ENCODE data around the gene MYMK.

Gene MYMK

GRCh38 chr9:133533857-133534256, 9.1 kb upstream of the MYMK start:
- no peak for DNase-seq

- DNase-seq = peak in 1 of 2 experiments; percentile 54
Measured at GRCh38 chr9:133532937-133533668, 8.3 kb upstream of the MYMK start.

GRCh38 chr9:133531293-133531692, 6.5 kb upstream of the MYMK start:
- DNase-seq = no peak

- no peak for DNase-seq
Measured at GRCh38 chr9:133529874-133530273, 5.1 kb upstream of the MYMK start.

- DNase-seq = no peak
Measured at GRCh38 chr9:133529457-133529856, 4.7 kb upstream of the MYMK start.

GRCh38 chr9:133528876-133529241, 4.1 kb upstream of the MYMK start:
- no peak for DNase-seq

- DNase-seq = no peak
Measured at GRCh38 chr9:133528001-133528875, 3.5 kb upstream of the MYMK start.

- DNase-seq = no peak
Measured at GRCh38 chr9:133527444-133527920, 2.7 kb upstream of the MYMK start.

- DNase-seq = no peak
Measured at GRCh38 chr9:133526721-133527321, 2.1 kb upstream of the MYMK start.

GRCh38 chr9:133525677-133526076, 918 bp upstream of the MYMK start:
- no peak for DNase-seq

GRCh38 chr9:133524146-133524545, 613 bp downstream of the MYMK start:
- no peak for DNase-seq

- no peak for DNase-seq
Measured at GRCh38 chr9:133523106-133523505, 1.7 kb downstream of the MYMK start.

- DNase-seq = no peak
Measured at GRCh38 chr9:133522073-133522910, 2.5 kb downstream of the MYMK start.

GRCh38 chr9:133521122-133522072, 3.4 kb downstream of the MYMK start:
- DNase-seq = no peak

- no peak for DNase-seq
Measured at GRCh38 chr9:133520121-133520835, 4.5 kb downstream of the MYMK start.

GRCh38 chr9:133519693-133520092, 5.1 kb downstream of the MYMK start:
- DNase-seq = no peak

- DNase-seq = no peak
Measured at GRCh38 chr9:133518706-133519449, 5.9 kb downstream of the MYMK start.

GRCh38 chr9:133518200-133518599, 6.6 kb downstream of the MYMK start:
- DNase-seq = no peak

GRCh38 chr9:133517711-133518110, 7.0 kb downstream of the MYMK start:
- DNase-seq = no peak

GRCh38 chr9:133516961-133517350, 7.8 kb downstream of the MYMK start:
- no peak for DNase-seq

Data from SW 1271 (cell line).